LNCaP clone FGC (cell line): ENCODE data around the gene VGLL4.

Source experiments
- DNase-seq: peaks from one replicate; pipeline ENCODE4 v3.0.0-alpha.2; 2011; ENCODE audit warnings: low read depth
- H3K4me3 ChIP-seq: 2 replicates; pipeline ENCODE4 v1.5.1; 2011; ENCODE audit warnings: mild to moderate bottlenecking, low read depth, low read length, control low read depth
- CTCF ChIP-seq: IDR thresholded peaks from 2 replicates; pipeline ENCODE4 v1.5.1; 2012; ENCODE audit warnings: mild to moderate bottlenecking; ENCODE audit not compliant: control insufficient read depth, insufficient read depth; ENCODE audit errors: extremely low read depth

The VGLL4 gene

GRCh38 chr3:11539677-11540076 lies 104.0 kb downstream of the VGLL4 start:
- peak; percentile 83 for DNase-seq
- TF ChIP-seq CTCF, result peak; percentile 91

GRCh38 chr3:11539218-11539617 lies 104.5 kb downstream of the VGLL4 start:
- H3K4me3 ChIP-seq, result no peak overlapping the region
- no peak for DNase-seq
- no peak for TF ChIP-seq CTCF

More at GRCh38 chr3:11539677-11540076, 104.0 kb downstream of the VGLL4 start:
- no peak overlapping the region for H3K4me3 ChIP-seq

GRCh38 chr3:11538581-11538980 lies 105.1 kb downstream of the VGLL4 start:
- DNase-seq, result no peak
- no peak for TF ChIP-seq CTCF
- H3K4me3 ChIP-seq, result no peak overlapping the region

DNA sequence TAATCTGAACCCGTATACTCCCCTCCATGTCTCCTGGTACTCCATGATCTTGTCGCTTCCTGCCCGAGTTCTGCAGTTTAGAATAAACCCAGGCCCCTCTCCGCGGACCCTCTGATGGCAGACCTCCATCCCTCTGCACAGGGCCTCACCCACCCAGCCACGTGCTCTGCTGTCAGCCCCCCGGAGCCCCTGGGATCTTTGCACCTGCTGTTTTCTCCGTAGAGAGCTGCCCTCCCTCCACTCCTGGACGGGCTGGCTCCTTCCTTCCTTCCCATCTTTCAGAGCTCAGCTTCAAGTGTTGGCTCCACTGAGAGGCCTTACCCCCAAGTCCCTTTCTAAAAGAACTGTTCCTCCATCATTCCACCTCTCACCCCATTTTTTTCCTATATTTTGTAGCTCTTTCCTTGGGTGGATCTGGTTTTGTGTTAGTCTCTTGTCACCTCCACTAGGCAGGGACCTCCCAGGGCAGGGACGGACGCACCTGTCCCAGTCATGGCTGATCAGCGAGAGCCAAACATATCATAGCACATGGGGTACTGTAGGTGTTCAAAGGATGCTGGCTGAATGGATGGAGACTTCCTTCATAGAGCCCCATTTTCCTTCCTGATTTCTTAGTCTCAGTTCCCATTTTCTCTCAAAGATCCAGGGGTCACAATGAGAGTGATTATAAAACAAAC lies 106.6 kb downstream of the VGLL4 start:
- no peak overlapping the region for H3K4me3 ChIP-seq
- no peak for DNase-seq
- no peak for TF ChIP-seq CTCF

DNA sequence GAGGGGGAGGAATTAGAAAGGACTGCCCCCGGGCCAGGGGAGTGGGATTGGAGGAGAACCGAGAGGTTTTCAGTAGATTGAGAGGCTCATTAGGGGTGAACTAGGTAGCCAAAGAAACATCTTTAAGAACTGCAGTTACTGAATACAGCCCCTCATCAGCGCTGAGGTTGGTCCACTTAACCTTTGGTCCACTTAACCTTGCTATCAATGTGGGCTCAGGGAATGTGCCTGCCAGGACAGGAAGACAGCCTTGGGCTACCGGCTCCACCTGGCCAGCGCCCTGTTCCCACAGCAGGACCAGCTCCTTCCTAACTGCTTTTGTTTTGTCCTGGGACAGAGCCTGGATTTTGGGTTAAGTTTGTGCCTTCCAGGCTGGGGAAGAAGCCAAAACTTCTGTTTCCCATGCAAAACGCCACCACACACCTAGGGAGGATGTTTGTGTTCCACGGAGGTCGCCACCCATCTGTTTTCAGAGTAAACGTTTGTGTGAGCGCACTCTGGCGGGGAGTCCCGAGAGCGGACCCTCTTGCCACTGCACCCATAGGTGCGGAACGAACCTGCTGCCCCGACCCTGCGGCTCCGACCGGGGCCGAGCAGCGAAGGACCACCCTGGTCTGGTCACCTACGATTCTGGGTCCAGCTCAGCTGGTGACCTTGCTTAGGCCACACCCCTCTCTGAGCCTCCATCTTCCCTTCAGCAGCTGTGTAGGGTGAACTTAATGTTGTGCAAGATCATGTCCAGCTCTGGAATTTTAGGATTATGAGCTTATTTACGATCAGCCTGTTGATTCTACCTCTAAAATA lies 107.4 kb downstream of the VGLL4 start:
- DNase-seq, result no peak
- TF ChIP-seq CTCF, result no peak
- H3K4me3 ChIP-seq, result no peak overlapping the region

- DNase-seq, result no peak
- TF ChIP-seq CTCF, result no peak
- no peak overlapping the region for H3K4me3 ChIP-seq
These were observed 108.3 kb downstream of the VGLL4 start for GRCh38 chr3:11535243-11535960.
